ENCODE measurements around the gene UTP18.

DNA sequence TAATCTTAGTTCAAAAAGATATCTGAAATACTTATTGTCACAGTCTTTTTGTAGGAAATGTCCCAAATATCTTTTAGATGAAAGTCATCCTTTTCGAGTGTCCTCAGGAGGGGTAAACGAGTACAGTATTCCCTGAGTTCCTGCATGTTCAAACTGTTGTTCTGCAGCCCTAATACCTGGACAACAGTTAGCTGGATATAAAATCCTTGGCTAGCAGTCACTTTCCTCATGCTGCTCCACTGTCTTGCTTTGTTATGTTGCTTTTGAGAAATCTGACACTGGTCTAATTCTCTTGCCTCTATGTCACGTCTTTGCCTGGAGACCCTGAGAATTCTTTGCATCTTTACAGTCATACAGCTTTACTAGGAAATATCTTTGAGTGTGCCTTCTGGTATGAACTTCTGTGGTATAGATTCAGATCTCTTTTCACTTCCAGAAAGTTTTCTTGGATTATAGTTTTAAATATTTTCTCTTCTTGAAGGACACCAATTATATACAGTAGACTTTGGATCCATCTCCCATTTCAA is 10.0 kb upstream of the UTP18 start:
- TF ChIP-seq, protein P1, sequence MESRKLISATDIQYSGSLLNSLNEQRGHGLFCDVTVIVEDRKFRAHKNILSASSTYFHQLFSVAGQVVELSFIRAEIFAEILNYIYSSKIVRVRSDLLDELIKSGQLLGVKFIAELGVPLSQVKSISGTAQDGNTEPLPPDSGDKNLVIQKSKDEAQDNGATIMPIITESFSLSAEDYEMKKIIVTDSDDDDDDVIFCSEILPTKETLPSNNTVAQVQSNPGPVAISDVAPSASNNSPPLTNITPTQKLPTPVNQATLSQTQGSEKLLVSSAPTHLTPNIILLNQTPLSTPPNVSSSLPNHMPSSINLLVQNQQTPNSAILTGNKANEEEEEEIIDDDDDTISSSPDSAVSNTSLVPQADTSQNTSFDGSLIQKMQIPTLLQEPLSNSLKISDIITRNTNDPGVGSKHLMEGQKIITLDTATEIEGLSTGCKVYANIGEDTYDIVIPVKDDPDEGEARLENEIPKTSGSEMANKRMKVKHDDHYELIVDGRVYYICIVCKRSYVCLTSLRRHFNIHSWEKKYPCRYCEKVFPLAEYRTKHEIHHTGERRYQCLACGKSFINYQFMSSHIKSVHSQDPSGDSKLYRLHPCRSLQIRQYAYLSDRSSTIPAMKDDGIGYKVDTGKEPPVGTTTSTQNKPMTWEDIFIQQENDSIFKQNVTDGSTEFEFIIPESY (IDR thresholded peaks at IDR 0.05) = no peak
- no peak for TF ChIP-seq SMC3 (IDR thresholded peaks at IDR 0.05; ENCODE audit: borderline replicate concordance, low read length)
- TF ChIP-seq, protein P2, sequence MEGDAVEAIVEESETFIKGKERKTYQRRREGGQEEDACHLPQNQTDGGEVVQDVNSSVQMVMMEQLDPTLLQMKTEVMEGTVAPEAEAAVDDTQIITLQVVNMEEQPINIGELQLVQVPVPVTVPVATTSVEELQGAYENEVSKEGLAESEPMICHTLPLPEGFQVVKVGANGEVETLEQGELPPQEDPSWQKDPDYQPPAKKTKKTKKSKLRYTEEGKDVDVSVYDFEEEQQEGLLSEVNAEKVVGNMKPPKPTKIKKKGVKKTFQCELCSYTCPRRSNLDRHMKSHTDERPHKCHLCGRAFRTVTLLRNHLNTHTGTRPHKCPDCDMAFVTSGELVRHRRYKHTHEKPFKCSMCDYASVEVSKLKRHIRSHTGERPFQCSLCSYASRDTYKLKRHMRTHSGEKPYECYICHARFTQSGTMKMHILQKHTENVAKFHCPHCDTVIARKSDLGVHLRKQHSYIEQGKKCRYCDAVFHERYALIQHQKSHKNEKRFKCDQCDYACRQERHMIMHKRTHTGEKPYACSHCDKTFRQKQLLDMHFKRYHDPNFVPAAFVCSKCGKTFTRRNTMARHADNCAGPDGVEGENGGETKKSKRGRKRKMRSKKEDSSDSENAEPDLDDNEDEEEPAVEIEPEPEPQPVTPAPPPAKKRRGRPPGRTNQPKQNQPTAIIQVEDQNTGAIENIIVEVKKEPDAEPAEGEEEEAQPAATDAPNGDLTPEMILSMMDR (IDR thresholded peaks at IDR 0.05 in 2 of 3, conservative IDR thresholded peaks at IDR 0.05 in 1 of 3; ENCODE audit: control insufficient read depth in 2 of 3, extremely low read depth in 1 of 3, insufficient read depth in 1 of 3, low read depth in 3 of 3, low read length in 3 of 3) = no peak
- no peak for TF ChIP-seq CEBPB (IDR thresholded peaks at IDR 0.05; ENCODE audit: borderline replicate concordance in 1 of 2, low read depth in 2 of 2, low read length in 2 of 2)
- TF ChIP-seq, protein P3, sequence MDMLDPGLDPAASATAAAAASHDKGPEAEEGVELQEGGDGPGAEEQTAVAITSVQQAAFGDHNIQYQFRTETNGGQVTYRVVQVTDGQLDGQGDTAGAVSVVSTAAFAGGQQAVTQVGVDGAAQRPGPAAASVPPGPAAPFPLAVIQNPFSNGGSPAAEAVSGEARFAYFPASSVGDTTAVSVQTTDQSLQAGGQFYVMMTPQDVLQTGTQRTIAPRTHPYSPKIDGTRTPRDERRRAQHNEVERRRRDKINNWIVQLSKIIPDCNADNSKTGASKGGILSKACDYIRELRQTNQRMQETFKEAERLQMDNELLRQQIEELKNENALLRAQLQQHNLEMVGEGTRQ (IDR thresholded peaks at IDR 0.05; ENCODE audit: borderline replicate concordance, low read depth, low read length) = no peak
- TF ChIP-seq HDAC2 (IDR thresholded peaks at IDR 0.05) = no peak
- TF ChIP-seq, protein P4, sequence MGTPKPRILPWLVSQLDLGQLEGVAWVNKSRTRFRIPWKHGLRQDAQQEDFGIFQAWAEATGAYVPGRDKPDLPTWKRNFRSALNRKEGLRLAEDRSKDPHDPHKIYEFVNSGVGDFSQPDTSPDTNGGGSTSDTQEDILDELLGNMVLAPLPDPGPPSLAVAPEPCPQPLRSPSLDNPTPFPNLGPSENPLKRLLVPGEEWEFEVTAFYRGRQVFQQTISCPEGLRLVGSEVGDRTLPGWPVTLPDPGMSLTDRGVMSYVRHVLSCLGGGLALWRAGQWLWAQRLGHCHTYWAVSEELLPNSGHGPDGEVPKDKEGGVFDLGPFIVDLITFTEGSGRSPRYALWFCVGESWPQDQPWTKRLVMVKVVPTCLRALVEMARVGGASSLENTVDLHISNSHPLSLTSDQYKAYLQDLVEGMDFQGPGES (IDR thresholded peaks at IDR 0.05) = no peak
- TF ChIP-seq ZNF24 (IDR thresholded peaks at IDR 0.05) = no peak
- TF ChIP-seq CHD1 (IDR thresholded peaks at IDR 0.05; ENCODE audit: low read depth, low read length) = no peak
- no peak for TF ChIP-seq SP1 (IDR thresholded peaks at IDR 0.05; ENCODE audit: low read depth, low read length)
- TF ChIP-seq POLR2AphosphoS5 (IDR thresholded peaks at IDR 0.05; ENCODE audit: low read length) = no peak

Measured in GM12878 (cell line).